Activated CD8-positive, alpha-beta memory T cell treated with anti-CD3 and anti-CD28 coated beads, Interleukin-2, amount 50 U/mL, for 4 hours (primary cell): Measurements from ENCODE around the gene WDR74.
A peak's percentile ranks its signal among the peaks of the same experiment; 100 is the strongest.
"Not testable (repeated sequence)": the region's sequence is repeated elsewhere in the genome, so short reads cannot be mapped to it uniquely, and the experiment has no call there.

Experiments
- DNase-seq: peaks from one replicate; pipeline ENCODE4 v3.0.0-alpha.2; 2020

WDR74 gene

GRCh38 chr11:62859281-62859703, 19.9 kb upstream of the WDR74 start:
- not testable (repeated sequence) for DNase-seq

DNA sequence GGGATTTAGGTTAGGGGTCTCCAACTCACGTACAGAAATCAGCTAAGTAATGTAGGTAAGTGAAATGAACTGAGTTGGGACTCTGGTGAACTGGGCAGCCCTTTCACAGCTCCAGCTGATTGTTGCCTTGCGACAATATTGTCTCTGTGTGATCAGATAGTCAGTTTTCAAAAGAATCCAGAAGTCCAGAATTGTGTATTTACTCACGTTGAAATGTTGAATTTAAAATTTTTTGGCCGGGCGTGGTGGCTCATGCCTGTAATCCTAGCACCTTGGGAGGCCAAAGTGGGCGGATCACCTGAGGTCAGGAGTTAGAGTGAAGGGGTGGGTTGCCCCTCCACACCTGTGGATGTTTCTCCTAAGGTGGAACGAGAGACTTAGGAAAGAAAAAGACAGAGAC, 18.8 kb upstream of the WDR74 start:
- no peak for DNase-seq

- no peak for DNase-seq
Measured at GRCh38 chr11:62857541-62857982, 18.2 kb upstream of the WDR74 start.

DNA sequence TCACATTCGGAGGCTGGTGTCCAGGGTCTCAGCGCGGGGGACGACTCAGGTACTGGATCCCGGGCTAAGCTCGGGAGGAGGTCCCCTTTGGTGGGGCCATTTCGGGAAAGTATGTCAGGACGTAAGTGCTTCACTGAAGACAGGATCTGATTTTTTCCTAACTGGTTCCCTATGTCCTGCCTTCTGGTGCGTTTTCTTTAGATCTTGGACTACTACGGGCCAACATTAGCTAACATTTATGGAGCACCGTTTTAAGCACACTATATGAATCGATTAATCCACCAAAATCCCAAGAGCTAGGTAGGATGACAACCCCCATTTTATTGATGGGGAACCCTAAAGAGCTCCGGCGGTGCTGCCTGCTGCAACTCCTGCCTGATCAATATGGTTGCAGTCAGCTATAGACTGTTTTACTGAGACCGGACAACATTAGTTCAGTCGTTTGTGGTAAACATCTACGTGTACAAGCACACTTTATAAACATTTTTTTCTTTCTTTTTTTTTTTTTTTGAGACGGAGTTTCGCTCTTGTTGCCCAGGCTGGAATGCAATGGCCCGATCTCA, 17.0 kb upstream of the WDR74 start:
- DNase-seq: no peak

DNA sequence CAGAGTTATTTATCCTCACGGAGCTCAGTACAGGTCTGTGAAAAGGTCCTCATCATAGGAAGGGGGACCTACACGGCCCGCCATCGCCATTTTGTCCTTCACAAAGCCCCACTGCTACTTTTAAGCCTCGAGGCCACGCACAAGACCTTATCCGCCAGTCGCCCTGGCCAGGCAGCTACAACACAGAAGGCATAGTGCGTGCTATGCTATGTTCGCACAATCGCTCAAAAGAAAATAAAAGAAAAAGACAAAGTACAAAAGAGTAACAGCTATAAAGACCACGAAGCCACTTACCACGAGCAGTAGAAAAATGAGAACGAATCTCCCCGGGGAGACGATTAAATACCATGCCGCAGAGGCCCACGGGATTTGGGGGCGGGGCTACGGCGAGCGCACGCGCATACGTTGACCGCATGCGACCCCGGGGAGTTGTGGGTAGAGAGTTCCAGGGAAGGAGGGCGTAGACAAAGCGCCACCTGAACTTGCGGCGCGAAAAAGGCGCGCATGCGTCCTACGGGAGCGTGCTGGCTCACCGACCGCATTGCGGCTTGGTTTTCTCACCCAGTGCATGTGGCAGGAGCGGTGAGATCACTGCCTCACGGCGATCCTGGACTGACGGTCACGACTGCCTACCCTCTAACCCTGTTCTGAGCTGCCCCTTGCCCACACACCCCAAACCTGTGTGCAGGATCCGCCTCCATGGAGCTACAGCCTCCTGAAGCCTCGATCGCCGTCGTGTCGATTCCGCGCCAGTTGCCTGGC, 16.4 kb upstream of the WDR74 start:
- DNase-seq: peak; percentile 97

DNA sequence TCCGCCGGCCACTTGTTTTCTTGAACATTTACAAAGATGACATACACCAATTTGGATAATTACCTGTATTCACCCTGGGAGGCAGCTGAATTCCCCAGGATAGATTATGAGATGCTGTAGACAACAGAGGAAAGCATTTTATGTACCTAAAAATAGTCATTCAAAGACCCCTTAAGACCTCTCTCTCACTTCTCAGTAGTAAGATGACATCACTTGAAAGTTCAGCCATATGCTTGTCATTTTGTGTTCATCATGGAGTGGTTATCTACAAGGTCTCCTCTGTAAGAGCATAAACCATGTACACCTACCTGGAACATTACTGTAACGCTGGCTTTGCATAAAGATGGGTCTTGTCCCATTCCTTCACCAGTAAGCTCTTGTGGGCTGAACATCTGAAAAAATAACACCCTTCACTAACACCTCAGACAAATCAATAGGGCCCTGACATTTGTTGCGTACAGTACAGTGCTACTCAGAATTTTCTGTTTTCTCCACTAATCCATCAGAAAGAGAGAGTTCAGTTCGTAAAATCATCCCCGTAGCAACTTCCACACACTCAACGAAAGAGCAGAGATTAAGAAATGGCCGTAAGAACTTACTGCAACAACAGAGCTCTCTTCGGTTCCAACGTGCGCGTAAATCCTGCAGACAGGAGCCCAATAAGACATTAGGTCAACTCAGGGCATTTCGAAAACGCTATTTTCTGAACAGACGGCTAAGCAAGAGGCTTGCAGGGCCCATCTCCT, 15.6 kb upstream of the WDR74 start:
- DNase-seq: no peak

- DNase-seq: no peak
Measured at GRCh38 chr11:62854013-62854824, 14.8 kb upstream of the WDR74 start.

DNA sequence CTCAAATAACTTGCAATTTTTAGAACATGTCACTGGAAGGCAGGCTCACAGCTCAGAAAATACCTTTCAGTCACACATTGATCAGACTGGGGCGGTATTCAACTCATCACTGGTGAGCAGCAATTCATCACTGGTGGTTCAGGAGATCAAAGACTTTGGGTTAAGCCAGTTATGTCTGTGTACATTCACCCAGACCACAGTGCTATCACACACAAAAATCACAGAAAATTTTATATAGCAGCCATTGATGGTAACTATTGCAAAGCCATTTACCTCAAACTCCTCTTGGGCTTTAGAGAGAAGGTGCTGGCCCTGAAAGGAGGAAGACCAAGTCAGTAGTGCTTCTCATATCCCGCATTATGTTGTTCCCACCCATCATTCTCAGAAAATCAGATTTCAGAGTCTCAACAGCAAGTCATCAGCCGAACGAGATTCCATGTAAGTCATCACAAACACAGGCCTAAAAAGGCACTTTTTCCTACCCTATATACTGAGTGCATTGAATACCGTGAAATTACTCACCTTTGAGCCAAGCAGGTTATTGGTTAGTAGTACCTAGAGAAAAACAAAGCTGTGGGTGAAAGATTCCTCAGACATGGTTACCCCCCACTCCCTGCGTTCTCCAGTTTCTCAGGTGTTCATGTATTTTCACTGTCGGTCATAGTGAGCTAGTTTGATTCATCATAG, 14.0 kb upstream of the WDR74 start:
- no peak for DNase-seq

DNA sequence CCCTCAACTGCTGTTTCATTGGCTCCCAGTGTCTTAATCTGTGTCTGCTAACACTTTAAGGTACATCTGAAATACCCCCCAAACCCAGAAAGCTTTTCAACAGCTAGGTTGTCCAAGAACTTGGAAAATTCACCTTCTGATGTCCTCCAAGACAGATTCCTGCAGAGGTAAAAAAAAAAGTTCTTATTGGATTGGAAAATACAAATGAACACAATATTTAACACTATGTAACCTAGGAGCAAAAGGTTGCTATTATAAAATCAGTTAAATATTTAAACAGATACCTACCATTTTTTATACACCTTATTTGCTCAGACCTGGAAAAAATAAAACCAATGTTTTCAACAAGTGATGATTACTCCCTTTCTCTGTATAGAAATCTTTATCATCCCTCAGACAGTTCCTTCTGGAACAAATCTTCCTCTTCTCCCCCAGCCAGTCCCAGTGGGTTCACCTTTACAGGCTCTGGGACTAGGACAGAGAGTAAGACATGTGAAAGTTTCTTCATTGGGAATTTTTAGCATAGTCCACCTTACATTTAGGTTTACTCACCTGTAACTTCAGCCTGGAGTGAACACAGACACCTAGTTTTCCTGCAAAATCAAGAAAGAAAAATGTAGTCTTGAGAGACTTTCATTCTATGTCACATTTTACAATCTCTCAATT, 13.3 kb upstream of the WDR74 start:
- no peak for DNase-seq

- DNase-seq: no peak
Measured at GRCh38 chr11:62851807-62852522, 12.6 kb upstream of the WDR74 start.

DNA sequence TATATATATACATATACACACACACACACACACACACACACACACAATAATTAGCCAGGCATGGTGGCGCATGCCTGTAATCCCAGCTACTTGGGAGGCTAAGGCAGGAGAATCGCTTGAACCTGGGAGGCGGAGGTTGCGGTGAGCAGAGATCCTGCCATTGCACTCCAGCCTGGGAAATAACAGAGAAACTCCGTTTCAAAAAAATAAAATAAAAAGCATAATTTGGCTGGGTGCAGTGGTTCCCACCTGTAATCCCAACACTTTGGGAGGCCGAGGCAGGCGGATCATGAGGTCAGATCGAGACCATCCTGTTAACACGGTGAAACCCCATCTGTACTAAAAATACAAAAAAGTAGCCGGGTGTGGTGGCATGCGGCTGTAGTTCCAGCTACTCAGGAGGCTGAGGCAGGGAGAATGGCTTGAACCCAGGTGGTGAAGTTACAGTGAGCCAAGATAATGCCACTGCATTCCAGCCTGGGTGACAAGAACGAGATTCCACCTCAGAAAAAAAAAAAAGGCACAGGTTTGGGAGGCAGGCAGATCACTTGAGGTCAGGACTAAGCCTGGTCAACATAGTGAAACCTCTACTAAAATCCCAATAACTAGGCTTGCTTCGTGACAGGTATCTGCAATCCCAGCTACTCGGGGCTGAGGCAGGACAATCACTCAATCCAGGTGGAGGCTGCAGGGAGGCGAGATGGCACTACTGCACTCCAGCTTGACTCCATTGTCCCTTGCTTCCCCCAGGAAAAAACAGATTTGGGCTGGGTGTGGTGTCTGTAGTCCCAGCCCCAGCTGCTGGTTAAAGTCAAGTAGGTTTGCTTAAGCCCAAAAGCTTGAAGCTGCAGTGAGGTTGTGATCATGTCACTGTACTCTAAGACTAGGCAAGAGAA, 11.8 kb upstream of the WDR74 start:
- no peak for DNase-seq

DNA sequence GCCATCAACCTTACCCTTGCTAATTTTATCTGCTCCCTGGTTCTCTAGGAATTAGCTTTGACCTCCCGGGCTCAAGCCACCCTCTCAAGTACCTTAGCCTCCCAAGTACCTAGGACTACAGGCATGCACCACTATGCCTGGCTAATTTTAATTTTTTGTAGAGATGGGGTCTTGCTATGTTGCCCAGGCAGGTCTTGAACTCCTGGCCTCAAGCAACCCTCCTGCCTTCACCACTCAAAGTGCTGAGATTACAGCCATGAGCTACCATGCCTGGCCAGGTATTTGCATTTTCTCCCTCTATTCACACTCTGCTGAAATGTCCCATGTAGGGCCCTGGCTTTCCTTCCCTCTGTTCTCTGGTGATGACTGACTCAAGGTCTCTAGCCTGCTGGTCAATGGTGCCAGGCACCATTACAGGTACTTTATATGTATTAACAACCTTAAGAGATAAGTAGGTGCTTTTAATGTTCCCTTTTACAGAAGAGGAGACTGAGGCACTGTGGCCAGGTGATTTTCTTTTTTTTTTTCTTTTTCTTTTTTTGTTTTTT, 8.5 kb upstream of the WDR74 start:
- no peak for DNase-seq

DNA sequence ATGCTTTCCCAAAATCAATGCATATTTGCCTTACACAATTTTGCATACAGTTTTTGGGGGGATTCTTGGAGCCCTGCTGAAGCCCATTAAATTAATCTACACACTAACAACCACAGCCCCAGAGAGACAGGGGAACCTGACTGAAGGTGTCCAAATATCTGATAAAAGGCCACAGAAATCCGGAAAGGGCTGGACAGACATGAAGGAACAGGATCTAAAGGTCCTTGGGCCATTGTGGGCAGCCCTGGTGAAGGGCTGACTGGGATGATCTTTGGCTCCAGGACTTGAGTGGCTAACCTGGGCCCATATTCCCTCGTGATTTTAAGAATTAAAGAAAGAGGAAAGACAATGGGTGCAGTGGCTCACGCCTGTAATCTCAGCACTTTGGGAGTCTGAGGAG, 6.8 kb upstream of the WDR74 start:
- DNase-seq: no peak

DNA sequence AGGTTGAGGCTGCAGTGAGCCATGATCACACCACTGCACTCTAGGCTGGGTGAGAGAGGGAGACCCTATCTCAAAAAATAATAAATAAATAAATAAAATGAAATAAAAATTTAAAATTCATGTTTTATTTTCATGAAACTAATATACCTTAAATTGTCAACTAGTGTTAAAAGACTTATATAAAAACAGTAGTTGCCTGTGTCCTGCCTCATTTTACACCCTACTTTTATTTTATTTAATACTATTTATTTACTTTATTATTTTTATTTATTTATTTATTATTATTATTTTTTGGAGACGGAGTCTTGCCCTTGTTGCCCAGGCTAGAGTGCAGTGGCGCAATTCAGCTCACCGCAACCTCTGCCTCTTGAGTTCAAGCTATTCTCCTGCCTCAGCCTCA, 4.8 kb upstream of the WDR74 start:
- no peak for DNase-seq

DNA sequence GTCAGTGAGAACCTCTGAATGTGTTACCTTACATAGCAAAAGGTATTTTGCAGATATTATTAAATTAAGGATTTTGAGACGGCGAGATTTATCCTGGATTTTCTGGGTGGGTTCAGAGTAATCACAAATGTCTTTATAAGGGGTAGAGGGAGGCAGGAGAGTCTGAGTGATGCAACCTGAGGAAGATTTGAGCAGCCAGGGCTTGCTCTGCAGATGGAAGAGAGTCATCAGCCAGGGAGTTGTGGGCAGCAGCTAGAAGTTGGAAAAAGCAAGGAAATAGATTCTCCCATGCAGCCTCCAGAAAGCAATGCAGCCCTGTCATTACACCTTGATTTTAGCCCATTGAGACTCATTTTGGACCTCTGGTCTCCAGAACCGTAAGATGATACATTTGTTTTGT, 4.1 kb upstream of the WDR74 start:
- DNase-seq: no peak

DNA sequence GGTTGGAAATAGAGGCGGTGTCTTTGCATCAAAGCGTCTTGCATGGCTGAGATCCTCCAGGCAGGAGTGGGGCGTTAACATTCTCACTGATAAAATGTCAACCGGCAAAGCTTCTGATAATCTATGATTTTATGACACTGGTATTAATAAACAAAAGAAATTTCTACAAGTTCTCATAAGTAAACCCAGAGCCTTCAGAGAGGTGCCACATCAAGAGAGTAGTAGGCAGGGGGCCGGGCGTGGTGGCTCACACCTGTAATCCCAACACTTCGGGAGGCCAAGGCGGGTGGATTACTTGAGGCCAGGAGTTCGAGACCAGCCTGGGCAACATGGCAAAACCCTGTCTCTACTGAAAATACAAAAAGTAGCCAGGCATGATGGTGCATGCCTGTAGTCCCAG, 3.5 kb upstream of the WDR74 start:
- DNase-seq: not testable (repeated sequence)

GRCh38 chr11:62842171-62842741, 2.9 kb upstream of the WDR74 start:
- DNase-seq: peak; percentile 36

DNA sequence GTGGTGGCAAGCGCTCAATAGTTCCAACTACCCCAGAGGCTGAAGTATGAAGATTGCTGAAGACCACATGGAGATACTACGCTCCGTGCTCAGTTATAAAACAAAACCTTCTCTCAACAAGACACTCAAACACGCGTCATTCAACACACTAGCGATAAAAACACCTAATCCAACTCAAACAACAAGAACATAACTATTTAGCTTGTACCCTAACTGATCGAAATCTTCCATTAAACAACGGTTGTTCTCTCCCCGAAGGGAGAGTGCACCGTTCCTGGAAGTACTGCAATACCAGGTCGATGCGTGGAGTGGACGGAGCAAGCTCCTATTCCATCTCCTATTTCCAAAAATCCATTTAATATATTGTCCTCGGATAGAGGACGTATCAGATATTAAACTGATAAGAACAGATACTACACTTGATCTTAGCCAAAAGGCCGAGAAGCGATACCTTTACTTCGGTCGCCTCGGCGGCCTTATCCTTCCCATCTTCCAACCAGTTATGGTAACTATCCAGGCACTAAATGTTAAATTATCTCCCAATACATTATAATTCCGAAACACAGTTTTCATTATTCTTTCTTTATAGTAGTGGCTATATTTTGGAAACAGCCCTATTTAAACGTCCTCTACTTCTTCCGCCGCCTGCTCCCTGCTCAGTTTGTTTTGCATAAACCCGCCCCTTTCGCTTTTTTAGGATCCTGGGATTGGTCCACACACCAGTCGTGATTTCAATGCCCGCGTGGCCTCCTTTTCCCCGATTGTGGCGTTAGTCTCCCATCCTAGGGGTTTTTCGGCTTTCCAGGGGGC, 2.2 kb upstream of the WDR74 start:
- peak; percentile 71 for DNase-seq
